Cardiac muscle cell (in vitro differentiated cells and primary cell): Measurements from ENCODE around the gene EXOC6B. TPM values are rescaled to one million over a fixed set of nuclear protein-coding genes. Genes with fewer than 3 reads are reported as not detected.

Source experiments
- DNase-seq, 2 donors: peaks; one replicate each; pipeline versions ENCODE4 v3.0.0 to v3.0.0-alpha.2; 2010 to 2017; ENCODE audit warnings: low read depth in 1 of 2, low spot score in 1 of 2
- H3K27ac ChIP-seq: fragments of 200-600 bp; sonication (generic); 2 replicates; pipeline ENCODE4 v1.5.1; 2016
- H3K27me3 ChIP-seq: fragments of 200-600 bp; sonication (generic); 2 replicates; pipeline ENCODE4 v1.6.0; 2016; ENCODE audit warnings: control low read depth
- H3K36me3 ChIP-seq: fragments of 200-600 bp; sonication (generic); 2 replicates; pipeline ENCODE4 v1.5.1; 2016; ENCODE audit warnings: control low read depth
- H3K4me1 ChIP-seq: fragments of 200-600 bp; sonication (generic); 2 replicates; pipeline ENCODE4 v1.8.1; 2017; ENCODE audit warnings: low read depth, mild to moderate bottlenecking, mixed run types
- H3K4me3 ChIP-seq: fragments of 200-600 bp; sonication (generic); 2 replicates; pipeline ENCODE4 v1.5.1; 2016; ENCODE audit warnings: mild to moderate bottlenecking
- H3K9me3 ChIP-seq: fragments of 200-600 bp; sonication (generic); 2 replicates; pipeline ENCODE4 v1.5.1; 2017; ENCODE audit warnings: low read depth, mild to moderate bottlenecking, control low read depth
- polyA plus RNA-seq: library from polyadenylated mRNA; unstranded; fragments of >200 nt; fragmentation: Nextera tagmentation; extraction: Ambion mirVana; gene quantifications from 2 replicates; pipeline ENCODE4 v1.2.1, GENCODE V29; 2016
- total RNA-seq: library from RNA; depleted of rRNA; stranded (reverse); fragments of >200 nt; gene quantifications from 2 replicates; pipeline ENCODE4 v1.2.3, GENCODE V29; 2016
- TF ChIP-seq, protein P1 (sequence below): IDR thresholded peaks from 2 replicates; pipeline ENCODE4 v1.5.1; 2012; ENCODE audit warnings: low read depth, mild to moderate bottlenecking, low read length

The EXOC6B gene
- total and polyA plus RNA-seq, 2 experiments from 2014 or later: 21.7 to 23.9 TPM

DNA sequence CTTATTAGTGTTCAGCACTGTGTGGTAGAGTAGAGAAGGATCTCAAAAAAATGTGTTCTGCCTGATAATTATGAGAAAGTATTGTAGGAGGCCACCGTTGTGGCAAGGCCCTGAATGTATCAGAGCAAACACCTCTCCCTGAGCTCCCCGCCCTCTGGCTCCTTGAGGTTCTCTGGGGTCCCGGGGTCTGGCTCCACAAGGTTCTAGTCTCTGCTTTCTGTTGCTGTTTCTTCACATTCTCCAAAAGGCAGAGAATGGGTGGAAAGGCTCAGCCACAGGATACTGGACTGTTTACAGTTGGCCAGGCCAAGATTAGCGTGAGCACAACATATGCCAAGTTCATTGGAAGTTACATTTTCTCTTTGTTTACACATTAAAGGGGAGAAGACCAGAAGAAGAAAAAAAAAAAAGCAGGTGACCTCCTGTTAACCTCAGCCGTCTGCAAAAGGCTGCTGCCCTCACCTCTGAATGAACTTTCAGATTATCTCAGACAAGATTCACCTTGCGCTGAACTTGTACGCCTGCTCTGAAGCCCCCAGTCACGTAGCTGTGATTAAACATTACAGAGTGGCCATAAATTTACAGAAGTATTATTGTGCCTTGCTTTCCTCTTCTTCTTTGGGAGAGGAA is 621.6 kb downstream of the EXOC6B start:
- peak; percentile 37 to 55 for DNase-seq
- Histone ChIP-seq H3K4me1 (peaks cover 27% of the 10 kb centered on the region), H3K27me3 (no peaks in the 10 kb centered on the region), H3K4me3 (no peak overlapping the region), H3K36me3 (no peaks in the 10 kb centered on the region), H3K9me3 (no peaks in the 10 kb centered on the region), H3K27ac (no peak overlapping the region)
- TF ChIP-seq, protein P1, sequence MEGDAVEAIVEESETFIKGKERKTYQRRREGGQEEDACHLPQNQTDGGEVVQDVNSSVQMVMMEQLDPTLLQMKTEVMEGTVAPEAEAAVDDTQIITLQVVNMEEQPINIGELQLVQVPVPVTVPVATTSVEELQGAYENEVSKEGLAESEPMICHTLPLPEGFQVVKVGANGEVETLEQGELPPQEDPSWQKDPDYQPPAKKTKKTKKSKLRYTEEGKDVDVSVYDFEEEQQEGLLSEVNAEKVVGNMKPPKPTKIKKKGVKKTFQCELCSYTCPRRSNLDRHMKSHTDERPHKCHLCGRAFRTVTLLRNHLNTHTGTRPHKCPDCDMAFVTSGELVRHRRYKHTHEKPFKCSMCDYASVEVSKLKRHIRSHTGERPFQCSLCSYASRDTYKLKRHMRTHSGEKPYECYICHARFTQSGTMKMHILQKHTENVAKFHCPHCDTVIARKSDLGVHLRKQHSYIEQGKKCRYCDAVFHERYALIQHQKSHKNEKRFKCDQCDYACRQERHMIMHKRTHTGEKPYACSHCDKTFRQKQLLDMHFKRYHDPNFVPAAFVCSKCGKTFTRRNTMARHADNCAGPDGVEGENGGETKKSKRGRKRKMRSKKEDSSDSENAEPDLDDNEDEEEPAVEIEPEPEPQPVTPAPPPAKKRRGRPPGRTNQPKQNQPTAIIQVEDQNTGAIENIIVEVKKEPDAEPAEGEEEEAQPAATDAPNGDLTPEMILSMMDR: no peak

DNA sequence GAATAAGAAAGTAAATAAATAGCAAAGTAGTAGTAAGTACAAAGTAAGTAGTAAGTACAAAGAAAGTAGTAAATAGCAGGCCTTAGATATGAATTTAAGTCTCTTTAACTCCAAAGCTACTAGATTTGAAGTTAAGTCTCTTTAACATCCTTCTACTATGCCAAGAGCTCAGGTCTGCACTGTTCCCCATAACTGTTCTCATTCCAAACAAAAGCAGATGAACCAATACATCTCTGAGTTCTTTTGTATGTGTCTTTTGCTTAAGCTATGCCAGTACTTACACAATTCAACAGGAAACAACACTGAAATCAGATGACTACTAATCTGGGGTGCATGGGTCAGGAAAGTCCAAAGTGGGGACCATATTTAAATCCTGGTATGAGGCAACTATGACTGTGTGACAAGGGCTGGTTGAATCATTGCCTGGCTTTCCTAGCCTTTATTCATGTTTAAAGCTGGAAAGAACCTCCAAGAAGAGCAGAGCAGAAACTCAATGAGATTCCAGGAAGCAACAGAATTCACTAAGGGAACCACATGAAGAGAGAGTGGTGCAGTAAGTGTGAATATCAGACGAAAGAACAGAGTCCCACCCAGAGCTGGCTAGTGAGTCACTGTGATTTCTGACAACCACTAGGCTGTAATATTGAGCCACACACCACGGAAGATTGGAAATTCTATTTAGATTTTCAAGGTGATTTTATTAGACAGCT is 627.1 kb downstream of the EXOC6B start:
- no peak overlapping the region for H3K27ac ChIP-seq
- no peaks in the 10 kb centered on the region for H3K27me3 ChIP-seq

DNA sequence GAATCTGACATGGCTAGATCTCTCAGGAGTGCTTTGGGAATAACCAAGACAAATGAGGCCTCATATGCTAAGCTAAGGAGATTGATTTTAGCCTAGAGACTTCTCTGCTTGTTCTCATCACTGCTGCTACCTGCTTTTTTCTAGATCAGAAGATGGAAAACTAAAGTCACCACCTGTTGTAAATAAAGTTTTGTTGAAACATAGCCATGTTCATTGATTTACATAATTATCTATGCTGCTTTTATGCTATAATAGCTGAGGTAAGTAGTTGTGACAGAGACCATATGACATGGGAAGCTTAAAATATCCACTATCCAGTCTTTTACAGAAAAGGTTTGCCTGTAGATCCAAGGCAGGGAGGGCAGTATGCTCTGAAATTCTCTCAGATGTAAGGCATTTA is 632.1 kb downstream of the EXOC6B start:
- H3K9me3 ChIP-seq: no peaks in the 10 kb centered on the region
- H3K27me3 ChIP-seq: no peaks in the 10 kb centered on the region
- no peaks in the 10 kb centered on the region for H3K4me1 ChIP-seq
- H3K36me3 ChIP-seq: no peaks in the 10 kb centered on the region
- TF ChIP-seq, protein P1: no peak
- no peak for DNase-seq
- no peak overlapping the region for H3K4me3 ChIP-seq
- H3K27ac ChIP-seq: no peak overlapping the region

More for the DNA sequence above, 627.1 kb downstream of the EXOC6B start:
- no peaks in the 10 kb centered on the region for H3K36me3 ChIP-seq
- H3K9me3 ChIP-seq: no peaks in the 10 kb centered on the region
- peaks cover 7% of the 10 kb centered on the region for H3K4me1 ChIP-seq
- peak in 1 of 2 donors; percentile 77 for DNase-seq
- TF ChIP-seq, protein P1: peak; percentile 36
- H3K4me3 ChIP-seq: no peak overlapping the region

DNA sequence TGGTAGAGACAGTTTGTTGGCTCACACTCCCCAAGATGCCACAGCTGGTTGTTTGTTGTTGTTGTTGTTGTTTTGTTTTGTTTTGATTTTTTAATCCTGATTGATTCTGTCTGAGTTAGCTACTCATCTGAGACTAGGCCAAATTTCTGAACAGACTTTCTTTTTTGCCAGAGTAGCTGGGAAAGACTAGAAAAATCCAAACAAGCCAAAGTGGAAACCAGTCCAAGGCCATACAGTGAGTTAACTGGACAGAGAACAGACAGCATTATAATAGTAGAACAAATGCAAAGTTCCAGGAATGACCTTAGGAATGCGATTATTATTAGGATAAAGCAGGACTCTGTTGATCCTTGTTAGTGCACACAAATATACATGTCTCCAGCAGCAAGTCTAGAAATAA is 634.4 kb downstream of the EXOC6B start:
- no peak overlapping the region for H3K27ac ChIP-seq
- TF ChIP-seq, protein P1: no peak
- no peaks in the 10 kb centered on the region for H3K36me3 ChIP-seq
- no peaks in the 10 kb centered on the region for H3K4me1 ChIP-seq
- no peak for DNase-seq
- H3K27me3 ChIP-seq: no peaks in the 10 kb centered on the region
- H3K4me3 ChIP-seq: no peak overlapping the region
- H3K9me3 ChIP-seq: no peaks in the 10 kb centered on the region

DNA sequence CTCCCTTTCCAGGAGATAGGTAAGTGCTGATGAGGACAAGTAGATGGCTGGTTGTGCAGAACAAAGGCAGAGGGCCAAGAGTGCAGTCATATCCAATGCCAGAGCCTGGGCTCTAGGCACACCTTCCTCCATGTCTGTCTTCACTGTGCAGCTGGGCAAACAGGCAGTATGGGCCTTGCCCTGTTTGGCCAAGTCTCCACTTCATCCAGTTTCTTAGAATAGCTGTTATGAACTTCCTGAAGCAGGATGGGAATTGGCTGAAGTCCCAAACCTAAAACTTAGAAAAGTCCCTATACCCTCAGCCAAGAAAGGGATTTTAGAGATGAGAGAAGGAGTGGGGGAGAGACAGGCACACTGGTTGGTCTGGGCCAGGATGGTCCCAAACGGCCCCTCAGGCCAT is 640.6 kb downstream of the EXOC6B start:
- Histone ChIP-seq H3K4me1 (no peaks in the 10 kb centered on the region), H3K9me3 (no peaks in the 10 kb centered on the region), H3K36me3 (no peaks in the 10 kb centered on the region), H3K4me3 (no peak overlapping the region), H3K27ac (no peak overlapping the region), H3K27me3 (no peaks in the 10 kb centered on the region)
- no peak for DNase-seq
- TF ChIP-seq, protein P1: no peak
